ENCODE measurements around the gene MAP4K4.

- TF ChIP-seq SUZ12 (IDR thresholded peaks at IDR 0.05; ENCODE audit: extremely low read depth, insufficient read depth, insufficient read length) (no peak), ZNF274 (IDR thresholded peaks at IDR 0.05; ENCODE audit: low read depth, low read length) (no peak)
Observed at GRCh38 chr2:101850991-101851390, 153.5 kb downstream of the MAP4K4 start.
